ENCODE data around the gene CAMTA1. TPM values are rescaled to one million over a fixed set of nuclear protein-coding genes. Genes with fewer than 3 reads are reported as not detected.

The CAMTA1 gene
- total and polyA plus RNA-seq, 9 of the 15 experiments (the other 6 are each of a cell fraction or from before 2014, with no cell fraction given): 43.9 to 161 (median 65.9) TPM

DNA sequence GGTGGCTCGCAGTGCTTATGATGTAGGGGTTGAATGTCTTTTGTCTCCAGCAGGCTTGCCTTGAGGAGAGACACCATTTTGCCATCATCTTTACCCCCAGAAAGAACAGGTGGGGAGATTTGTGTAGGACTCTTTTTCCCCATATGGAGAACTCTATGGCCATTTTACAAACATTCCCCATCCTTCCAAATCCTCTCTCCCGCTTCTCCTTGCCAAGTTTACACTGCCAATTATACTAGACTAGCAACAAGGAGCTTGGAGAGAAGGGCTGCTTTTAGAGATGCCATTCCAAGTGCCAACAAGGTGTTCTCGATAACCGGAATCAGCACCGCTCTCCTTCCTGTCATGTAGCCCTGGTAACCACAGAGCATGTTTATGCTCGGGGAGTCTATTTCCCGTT is 233.1 kb downstream of the CAMTA1 start:
- ChIA-PET CTCF (ENCODE audit: low intra/inter-chr PET ratio) (no interaction called here), POLR2A (no interaction called here)
- Histone ChIP-seq H4K20me1 (replicated peaks; ENCODE audit: control insufficient read depth, insufficient read depth, low read length) (0 out of 2 replicates have a peak, but pooled peaks cover 3% of the 10 kb centered on the region), H3K4me3 (no peak overlapping the region), H3K9ac (ENCODE audit: insufficient read depth in 1 of 2, low read depth in 2 of 2, low read length in 2 of 2) (no peak overlapping the region), H3K79me2 (ENCODE audit: control insufficient read depth, insufficient read depth, low read length) (no peaks in the 10 kb centered on the region), H2AFZ (ENCODE audit: low read depth, low read length) (no peak overlapping the region), H3K27ac (ENCODE audit: extremely low read depth, low read depth, low read length) (no peak overlapping the region), H3K27me3 (ENCODE audit: control insufficient read depth in 2 of 2, insufficient read depth in 2 of 2, low read length in 2 of 2) (peaks cover 46 to 80% of the 10 kb centered on the region in 2 experiments), H3K4me1 (replicated peaks in 1 of 2; ENCODE audit: control insufficient read depth in 2 of 2, insufficient read depth in 2 of 2, low read length in 2 of 2) (0 out of 5 replicates have a peak, but pooled peaks cover 0 to 2% of the 10 kb centered on the region in 2 experiments), H3K9me3 (replicated peaks; ENCODE audit: control insufficient read depth, insufficient read depth, low read depth, low read length) (no peaks in the 10 kb centered on the region), H3K9me1 (ENCODE audit: control insufficient read depth, insufficient read depth, low read length) (no peaks in the 10 kb centered on the region), H3K4me2 (ENCODE audit: insufficient read depth, low read length) (no peak overlapping the region), H3K36me3 (ENCODE audit: control insufficient read depth, insufficient read depth, low read length) (no peaks in the 10 kb centered on the region)
- ATAC-seq (no peak), DNase-seq (ENCODE audit: extremely low read depth in 1 of 4, low spot score in 3 of 4) (no peak), FAIRE-seq (no peak)
- WGBS (ENCODE audit: insufficient coverage, low coverage, missing lambda C conversion rate): 0% methylated on average over 7 of the region's 7 CpGs
- intact Hi-C loops (cut with micrococcal nuclease) (no loop called here), in situ Hi-C loops (cut with MboI) (no loop called here)
- no TSS peak for BruUV-seq (replicated peaks)
- TF ChIP-seq EWSR1 (IDR thresholded peaks at IDR 0.05; ENCODE audit: borderline replicate concordance, low read depth, partially characterized antibody): no peak
- no peak for TF ChIP-seq RAD51 (IDR thresholded peaks at IDR 0.05; ENCODE audit: borderline replicate concordance, low read depth)
- TF ChIP-seq NR2C2 (CRISPR knock-in tag; IDR thresholded peaks at IDR 0.05): no peak
- TF ChIP-seq NR2C2 (tag; IDR thresholded peaks at IDR 0.05): no peak
- TF ChIP-seq CXXC5 (CRISPR knock-in tag; IDR thresholded peaks at IDR 0.05): no peak
- TF ChIP-seq FOXA1 (IDR thresholded peaks at IDR 0.05; ENCODE audit: borderline replicate concordance): no peak
- TF ChIP-seq ARID2 (IDR thresholded peaks at IDR 0.05): no peak
- no peak for TF ChIP-seq FOXA3 (CRISPR knock-in tag; conservative IDR thresholded peaks at IDR 0.05 in 1 of 2, IDR thresholded peaks at IDR 0.05 in 1 of 2)
- no peak for TF ChIP-seq ZNF263 (CRISPR knock-in tag; IDR thresholded peaks at IDR 0.05; ENCODE audit: borderline replicate concordance)
- no peak for TF ChIP-seq CC2D1A (IDR thresholded peaks at IDR 0.05)
- TF ChIP-seq HLTF (IDR thresholded peaks at IDR 0.05): no peak
- TF ChIP-seq CREBBP (IDR thresholded peaks at IDR 0.05; ENCODE audit: low read depth, low read length): no peak
